ENCODE data around the gene GXYLT2. TPM values are rescaled to one million over a fixed set of nuclear protein-coding genes. Genes with fewer than 3 reads are reported as not detected.

GXYLT2 gene
- total and polyA plus RNA-seq, 2 of the 13 experiments (the other 11 are each of a cell fraction or from before 2014, with no cell fraction given), result 4.3 to 6.9 TPM

DNA sequence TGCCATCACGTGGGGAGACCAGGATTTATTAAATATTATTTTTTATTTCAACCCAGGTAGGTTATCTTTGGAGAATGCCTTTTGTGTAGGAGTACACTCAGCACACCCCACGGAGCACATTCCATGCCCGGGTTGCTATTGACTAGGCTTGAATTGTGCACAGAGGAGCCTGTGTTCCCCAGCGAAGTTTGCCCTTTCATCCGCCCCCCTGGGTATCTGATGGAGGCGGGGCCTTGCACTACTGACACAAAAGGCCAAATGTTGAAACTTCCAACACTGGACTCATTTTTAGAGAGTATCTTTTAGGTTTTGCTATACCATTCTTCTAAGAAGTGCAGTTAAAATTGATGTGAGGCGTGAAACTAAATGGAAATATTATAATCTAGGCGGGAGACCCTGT lies 69.5 kb downstream of the GXYLT2 start (continued):
- TF ChIP-seq, protein P1, sequence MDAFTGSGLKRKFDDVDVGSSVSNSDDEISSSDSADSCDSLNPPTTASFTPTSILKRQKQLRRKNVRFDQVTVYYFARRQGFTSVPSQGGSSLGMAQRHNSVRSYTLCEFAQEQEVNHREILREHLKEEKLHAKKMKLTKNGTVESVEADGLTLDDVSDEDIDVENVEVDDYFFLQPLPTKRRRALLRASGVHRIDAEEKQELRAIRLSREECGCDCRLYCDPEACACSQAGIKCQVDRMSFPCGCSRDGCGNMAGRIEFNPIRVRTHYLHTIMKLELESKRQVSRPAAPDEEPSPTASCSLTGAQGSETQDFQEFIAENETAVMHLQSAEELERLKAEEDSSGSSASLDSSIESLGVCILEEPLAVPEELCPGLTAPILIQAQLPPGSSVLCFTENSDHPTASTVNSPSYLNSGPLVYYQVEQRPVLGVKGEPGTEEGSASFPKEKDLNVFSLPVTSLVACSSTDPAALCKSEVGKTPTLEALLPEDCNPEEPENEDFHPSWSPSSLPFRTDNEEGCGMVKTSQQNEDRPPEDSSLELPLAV (CRISPR knock-in tag; conservative IDR thresholded peaks at IDR 0.05; ENCODE audit: low read depth), result no peak
- TF ChIP-seq MAZ (IDR thresholded peaks at IDR 0.05; ENCODE audit: borderline replicate concordance, low read depth, low read length) (peak; percentile 47; the same call in 1 of the 2 replicates), MAZ (CRISPR knock-in tag; IDR thresholded peaks at IDR 0.05; ENCODE audit: low read depth) (0 out of 2 replicates have a peak, but pooled peaks have one; percentile 49), MBD4 (IDR thresholded peaks at IDR 0.05; ENCODE audit: borderline replicate concordance, low read length) (no peak), SNAPC2 (CRISPR knock-in tag; IDR thresholded peaks at IDR 0.05) (no peak), NFIB (CRISPR knock-in tag; IDR thresholded peaks at IDR 0.05; ENCODE audit: borderline replicate concordance) (no peak), CREB1 (IDR thresholded peaks at IDR 0.05) (no peak), CREB1 (CRISPR knock-in tag; IDR thresholded peaks at IDR 0.05) (peak; percentile 44), MAFG (CRISPR knock-in tag; IDR thresholded peaks at IDR 0.05) (no peak), ZNF775 (CRISPR knock-in tag; IDR thresholded peaks at IDR 0.05; ENCODE audit: borderline replicate concordance) (no peak), ZFP82 (CRISPR knock-in tag; IDR thresholded peaks at IDR 0.05; ENCODE audit: borderline replicate concordance) (no peak), PHF8 (CRISPR knock-in tag; IDR thresholded peaks at IDR 0.05) (no peak), TBX3 (IDR thresholded peaks at IDR 0.05; ENCODE audit: borderline replicate concordance) (no peak), ZFAT (CRISPR knock-in tag; conservative IDR thresholded peaks at IDR 0.05) (no peak), ZNF790 (CRISPR knock-in tag; IDR thresholded peaks at IDR 0.05; ENCODE audit: borderline replicate concordance) (no peak), WIZ (CRISPR knock-in tag; IDR thresholded peaks at IDR 0.05) (no peak), ZNF878 (CRISPR knock-in tag; IDR thresholded peaks at IDR 0.05) (no peak)
- TF ChIP-seq, protein P2, sequence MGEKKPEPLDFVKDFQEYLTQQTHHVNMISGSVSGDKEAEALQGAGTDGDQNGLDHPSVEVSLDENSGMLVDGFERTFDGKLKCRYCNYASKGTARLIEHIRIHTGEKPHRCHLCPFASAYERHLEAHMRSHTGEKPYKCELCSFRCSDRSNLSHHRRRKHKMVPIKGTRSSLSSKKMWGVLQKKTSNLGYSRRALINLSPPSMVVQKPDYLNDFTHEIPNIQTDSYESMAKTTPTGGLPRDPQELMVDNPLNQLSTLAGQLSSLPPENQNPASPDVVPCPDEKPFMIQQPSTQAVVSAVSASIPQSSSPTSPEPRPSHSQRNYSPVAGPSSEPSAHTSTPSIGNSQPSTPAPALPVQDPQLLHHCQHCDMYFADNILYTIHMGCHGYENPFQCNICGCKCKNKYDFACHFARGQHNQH (CRISPR knock-in tag; IDR thresholded peaks at IDR 0.05), result peak; percentile 57; the same call in 1 of the 2 replicates
- TF ChIP-seq, protein P3, sequence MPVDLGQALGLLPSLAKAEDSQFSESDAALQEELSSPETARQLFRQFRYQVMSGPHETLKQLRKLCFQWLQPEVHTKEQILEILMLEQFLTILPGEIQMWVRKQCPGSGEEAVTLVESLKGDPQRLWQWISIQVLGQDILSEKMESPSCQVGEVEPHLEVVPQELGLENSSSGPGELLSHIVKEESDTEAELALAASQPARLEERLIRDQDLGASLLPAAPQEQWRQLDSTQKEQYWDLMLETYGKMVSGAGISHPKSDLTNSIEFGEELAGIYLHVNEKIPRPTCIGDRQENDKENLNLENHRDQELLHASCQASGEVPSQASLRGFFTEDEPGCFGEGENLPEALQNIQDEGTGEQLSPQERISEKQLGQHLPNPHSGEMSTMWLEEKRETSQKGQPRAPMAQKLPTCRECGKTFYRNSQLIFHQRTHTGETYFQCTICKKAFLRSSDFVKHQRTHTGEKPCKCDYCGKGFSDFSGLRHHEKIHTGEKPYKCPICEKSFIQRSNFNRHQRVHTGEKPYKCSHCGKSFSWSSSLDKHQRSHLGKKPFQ (CRISPR knock-in tag; IDR thresholded peaks at IDR 0.05; ENCODE audit: insufficient replicate concordance), result no peak
- TF ChIP-seq, protein P4, sequence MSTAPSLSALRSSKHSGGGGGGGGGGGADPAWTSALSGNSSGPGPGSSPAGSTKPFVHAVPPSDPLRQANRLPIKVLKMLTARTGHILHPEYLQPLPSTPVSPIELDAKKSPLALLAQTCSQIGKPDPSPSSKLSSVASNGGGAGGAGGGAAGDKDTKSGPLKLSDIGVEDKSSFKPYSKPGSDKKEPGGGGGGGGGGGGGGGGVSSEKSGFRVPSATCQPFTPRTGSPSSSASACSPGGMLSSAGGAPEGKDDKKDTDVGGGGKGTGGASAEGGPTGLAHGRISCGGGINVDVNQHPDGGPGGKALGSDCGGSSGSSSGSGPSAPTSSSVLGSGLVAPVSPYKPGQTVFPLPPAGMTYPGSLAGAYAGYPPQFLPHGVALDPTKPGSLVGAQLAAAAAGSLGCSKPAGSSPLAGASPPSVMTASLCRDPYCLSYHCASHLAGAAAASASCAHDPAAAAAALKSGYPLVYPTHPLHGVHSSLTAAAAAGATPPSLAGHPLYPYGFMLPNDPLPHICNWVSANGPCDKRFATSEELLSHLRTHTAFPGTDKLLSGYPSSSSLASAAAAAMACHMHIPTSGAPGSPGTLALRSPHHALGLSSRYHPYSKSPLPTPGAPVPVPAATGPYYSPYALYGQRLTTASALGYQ (CRISPR knock-in tag; IDR thresholded peaks at IDR 0.05), result no peak
- TF ChIP-seq, protein P5, sequence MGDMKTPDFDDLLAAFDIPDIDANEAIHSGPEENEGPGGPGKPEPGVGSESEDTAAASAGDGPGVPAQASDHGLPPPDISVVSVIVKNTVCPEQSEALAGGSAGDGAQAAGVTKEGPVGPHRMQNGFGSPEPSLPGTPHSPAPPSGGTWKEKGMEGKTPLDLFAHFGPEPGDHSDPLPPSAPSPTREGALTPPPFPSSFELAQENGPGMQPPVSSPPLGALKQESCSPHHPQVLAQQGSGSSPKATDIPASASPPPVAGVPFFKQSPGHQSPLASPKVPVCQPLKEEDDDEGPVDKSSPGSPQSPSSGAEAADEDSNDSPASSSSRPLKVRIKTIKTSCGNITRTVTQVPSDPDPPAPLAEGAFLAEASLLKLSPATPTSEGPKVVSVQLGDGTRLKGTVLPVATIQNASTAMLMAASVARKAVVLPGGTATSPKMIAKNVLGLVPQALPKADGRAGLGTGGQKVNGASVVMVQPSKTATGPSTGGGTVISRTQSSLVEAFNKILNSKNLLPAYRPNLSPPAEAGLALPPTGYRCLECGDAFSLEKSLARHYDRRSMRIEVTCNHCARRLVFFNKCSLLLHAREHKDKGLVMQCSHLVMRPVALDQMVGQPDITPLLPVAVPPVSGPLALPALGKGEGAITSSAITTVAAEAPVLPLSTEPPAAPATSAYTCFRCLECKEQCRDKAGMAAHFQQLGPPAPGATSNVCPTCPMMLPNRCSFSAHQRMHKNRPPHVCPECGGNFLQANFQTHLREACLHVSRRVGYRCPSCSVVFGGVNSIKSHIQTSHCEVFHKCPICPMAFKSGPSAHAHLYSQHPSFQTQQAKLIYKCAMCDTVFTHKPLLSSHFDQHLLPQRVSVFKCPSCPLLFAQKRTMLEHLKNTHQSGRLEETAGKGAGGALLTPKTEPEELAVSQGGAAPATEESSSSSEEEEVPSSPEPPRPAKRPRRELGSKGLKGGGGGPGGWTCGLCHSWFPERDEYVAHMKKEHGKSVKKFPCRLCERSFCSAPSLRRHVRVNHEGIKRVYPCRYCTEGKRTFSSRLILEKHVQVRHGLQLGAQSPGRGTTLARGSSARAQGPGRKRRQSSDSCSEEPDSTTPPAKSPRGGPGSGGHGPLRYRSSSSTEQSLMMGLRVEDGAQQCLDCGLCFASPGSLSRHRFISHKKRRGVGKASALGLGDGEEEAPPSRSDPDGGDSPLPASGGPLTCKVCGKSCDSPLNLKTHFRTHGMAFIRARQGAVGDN (CRISPR knock-in tag; IDR thresholded peaks at IDR 0.05), result no peak

All from HepG2 (cell line).